HG02938 (cell line): ENCODE results near the gene LAMA1.

Experiments
- ATAC-seq: cut with Tn5 transposase; IDR thresholded peaks from one replicate; pipeline ENCODE4 v1.9.1; 2021; ENCODE audit warnings: mild to moderate bottlenecking, moderate library complexity; ENCODE audit not compliant: unreplicated experiment

Gene LAMA1

GRCh38 chr18:7000484-7001096 lies 117.0 kb downstream of the LAMA1 start:
- ATAC-seq = no peak

- ATAC-seq = no peak
Measured at GRCh38 chr18:6997808-6998207, 119.8 kb downstream of the LAMA1 start.

- no peak for ATAC-seq
Measured at GRCh38 chr18:6994771-6995430, 122.7 kb downstream of the LAMA1 start.

- no peak for ATAC-seq
Measured at GRCh38 chr18:6994056-6994770, 123.4 kb downstream of the LAMA1 start.

- no peak for ATAC-seq
Measured at GRCh38 chr18:6992761-6993160, 124.8 kb downstream of the LAMA1 start.

- ATAC-seq = no peak
Measured at GRCh38 chr18:6983366-6983765, 134.2 kb downstream of the LAMA1 start.

GRCh38 chr18:6982398-6982797 lies 135.2 kb downstream of the LAMA1 start:
- ATAC-seq = no peak

GRCh38 chr18:6980363-6980762 lies 137.2 kb downstream of the LAMA1 start:
- no peak for ATAC-seq

GRCh38 chr18:6979954-6980353 lies 137.6 kb downstream of the LAMA1 start:
- ATAC-seq = no peak

GRCh38 chr18:6976935-6977334 lies 140.7 kb downstream of the LAMA1 start:
- no peak for ATAC-seq

GRCh38 chr18:6975084-6975483 lies 142.5 kb downstream of the LAMA1 start:
- no peak for ATAC-seq

- no peak for ATAC-seq
Measured at GRCh38 chr18:6971823-6972478, 145.6 kb downstream of the LAMA1 start.

- ATAC-seq = no peak
Measured at GRCh38 chr18:6963452-6964097, 154.0 kb downstream of the LAMA1 start.

GRCh38 chr18:6962571-6963451 lies 154.8 kb downstream of the LAMA1 start:
- ATAC-seq = no peak

- no peak for ATAC-seq
Measured at GRCh38 chr18:6961331-6961730, 156.3 kb downstream of the LAMA1 start.

- no peak for ATAC-seq
Measured at GRCh38 chr18:6960656-6961055, 156.9 kb downstream of the LAMA1 start.

- ATAC-seq = no peak
Measured at GRCh38 chr18:6960124-6960523, 157.5 kb downstream of the LAMA1 start.

- no peak for ATAC-seq
Measured at GRCh38 chr18:6959110-6959509, 158.5 kb downstream of the LAMA1 start.

GRCh38 chr18:6956999-6957398 lies 160.6 kb downstream of the LAMA1 start:
- no peak for ATAC-seq

GRCh38 chr18:6956495-6956894 lies 161.1 kb downstream of the LAMA1 start:
- ATAC-seq = no peak
